Measurements from ENCODE around the gene SLC14A1.
"Not testable (repeated sequence)": the region's sequence is repeated elsewhere in the genome, so short reads cannot be mapped to it uniquely, and the experiment has no call there.

Gene SLC14A1

DNA sequence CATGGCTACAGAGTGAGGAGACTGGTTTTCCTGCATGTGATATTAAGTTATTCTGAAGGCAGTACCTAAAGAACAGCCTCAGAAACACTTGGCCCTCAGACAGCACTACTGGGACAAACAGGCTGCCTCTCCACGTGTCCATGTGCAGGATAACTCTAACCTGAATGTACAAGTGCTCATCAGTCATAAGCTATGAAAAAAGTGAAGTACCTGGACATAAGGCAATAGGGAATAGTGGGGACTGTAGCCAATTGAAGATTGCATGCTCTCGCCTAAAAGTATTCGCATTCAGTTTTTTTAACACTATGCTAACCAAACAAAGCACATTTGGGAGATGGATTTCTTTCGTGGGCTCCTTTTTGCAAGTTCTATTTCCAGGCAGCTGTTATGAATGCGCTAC lies 33.0 kb downstream of the SLC14A1 start:
- no peak for DNase-seq (ENCODE audit: low read depth in 2 of 2)

DNA sequence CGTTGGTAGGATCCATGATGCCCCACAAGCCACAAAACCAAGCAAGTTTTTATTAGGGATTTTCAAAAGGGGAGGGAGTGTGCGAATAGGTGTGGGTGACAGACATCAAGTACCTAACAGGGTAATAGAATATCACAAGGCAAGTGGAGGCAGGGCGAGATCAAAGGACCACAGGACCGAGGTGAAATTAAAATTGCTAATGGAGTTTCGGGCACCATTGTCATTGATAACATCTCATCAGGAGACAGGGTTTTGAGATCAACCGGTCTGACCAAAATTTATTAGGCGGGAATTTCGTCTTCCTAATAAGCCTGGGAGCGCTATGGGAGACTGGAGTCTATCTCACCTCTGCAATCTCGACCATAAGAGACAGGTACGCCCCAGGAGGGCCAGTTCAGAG lies 33.7 kb downstream of the SLC14A1 start:
- not testable (repeated sequence) for DNase-seq (ENCODE audit: low read depth in 2 of 2)

DNA sequence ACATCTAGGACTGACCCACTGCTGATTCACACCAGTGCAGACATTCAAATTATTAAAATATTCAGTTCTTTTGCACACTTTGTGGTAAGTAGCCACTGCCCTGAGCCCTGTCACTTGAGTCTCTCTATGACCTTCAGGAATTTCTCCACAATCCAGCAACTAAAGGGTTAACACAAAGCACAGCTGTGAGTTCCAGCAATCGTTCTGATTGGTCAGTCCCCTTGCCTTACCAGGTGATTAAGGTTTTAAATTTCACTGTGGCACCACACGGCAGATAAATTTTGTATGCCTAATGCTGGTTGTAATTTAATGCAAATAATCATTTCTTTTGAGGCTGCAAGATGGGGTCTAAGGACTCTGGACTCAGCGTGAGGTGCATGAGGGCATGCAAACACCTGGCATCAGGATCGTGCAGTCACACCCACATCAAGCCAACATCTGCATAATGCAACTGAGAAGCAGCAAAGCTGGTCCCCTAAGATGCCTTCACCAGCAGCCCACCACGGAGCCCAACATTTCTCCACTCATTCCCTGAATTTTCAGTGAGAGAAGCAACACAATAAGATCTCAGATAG lies 36.6 kb downstream of the SLC14A1 start:
- DNase-seq (ENCODE audit: low read depth in 2 of 2), result no peak

DNA sequence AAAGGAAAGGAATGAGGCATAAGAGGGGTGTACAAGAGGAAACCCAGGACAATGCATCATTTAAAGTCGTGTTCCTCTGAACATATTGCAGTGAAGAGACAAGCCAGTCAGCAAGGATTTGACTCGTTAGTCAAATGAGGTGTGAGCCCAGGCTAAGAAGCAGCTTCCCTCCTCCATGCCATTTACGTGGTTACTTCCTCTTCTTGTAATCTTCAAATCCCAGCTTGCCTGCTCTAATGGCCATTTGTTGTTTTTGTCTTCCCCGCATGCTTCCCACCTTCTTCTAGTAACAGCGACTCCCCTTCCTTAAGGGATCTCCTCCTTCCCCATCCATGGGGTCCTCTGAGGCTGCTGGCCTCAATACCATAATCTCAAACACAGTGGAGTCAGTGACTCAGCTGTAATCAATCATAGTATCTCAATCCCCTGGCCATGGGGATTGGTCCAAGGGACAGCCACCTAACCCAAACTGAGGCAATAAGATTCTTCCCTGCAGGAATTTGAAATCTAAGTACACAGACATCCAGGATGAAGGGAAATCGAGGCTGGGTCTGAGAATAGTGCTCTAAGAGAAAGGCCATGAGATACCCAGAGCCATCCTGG lies 37.6 kb downstream of the SLC14A1 start:
- no peak for DNase-seq (ENCODE audit: low read depth in 2 of 2)

DNA sequence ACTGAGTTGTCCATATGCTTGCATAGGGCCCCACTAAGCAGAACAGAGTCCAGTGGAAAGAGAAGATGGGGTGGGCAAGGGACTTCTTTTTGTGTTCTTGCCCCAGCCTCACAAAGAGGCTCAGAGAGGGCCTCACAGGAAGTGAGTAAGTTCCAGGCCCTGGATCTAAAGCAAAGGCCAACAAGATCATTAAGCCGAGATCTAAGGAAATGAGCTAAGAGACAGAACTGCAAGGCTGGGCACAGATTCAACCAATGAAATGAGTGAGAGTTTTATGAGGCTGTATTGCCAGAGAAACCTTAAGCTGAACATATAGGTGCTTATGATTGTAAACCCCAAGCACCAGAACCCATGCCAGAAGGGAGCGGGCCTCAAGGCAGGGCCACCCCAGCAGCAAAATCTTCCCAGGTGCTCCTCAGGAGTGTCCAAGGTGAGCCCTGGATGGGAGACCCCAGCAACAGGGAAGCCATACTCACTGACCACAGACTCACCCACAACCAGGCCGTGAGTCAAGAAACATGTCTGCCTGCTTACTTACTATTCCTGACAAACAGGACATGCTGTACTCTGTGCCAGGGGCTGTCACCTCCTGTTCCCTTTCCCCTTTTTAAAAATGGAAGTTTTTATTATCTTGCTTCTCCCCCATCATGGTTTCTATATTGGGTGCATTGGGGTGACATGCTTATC lies 40.2 kb downstream of the SLC14A1 start:
- no peak for DNase-seq (ENCODE audit: low read depth in 2 of 2)

DNA sequence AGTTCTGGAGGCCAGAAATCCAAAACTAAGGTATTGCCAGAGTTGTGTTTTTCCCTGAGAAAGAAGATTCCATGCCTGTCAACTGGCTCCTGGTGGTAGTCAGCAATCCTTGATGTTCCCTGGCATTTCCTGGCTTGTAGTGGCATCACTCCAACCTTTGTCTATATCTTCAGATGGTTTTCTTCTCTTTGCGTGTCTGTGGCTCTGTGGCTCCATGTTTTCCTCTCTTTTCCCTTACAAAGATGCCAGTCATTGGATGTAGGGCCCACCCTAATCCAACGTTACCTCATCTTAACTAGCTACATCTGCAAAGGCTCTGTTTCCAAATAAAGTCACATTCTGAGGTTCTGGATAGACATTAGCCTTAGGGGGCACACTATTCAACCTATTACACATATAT lies 41.8 kb downstream of the SLC14A1 start:
- DNase-seq (ENCODE audit: low read depth in 2 of 2), result no peak

DNA sequence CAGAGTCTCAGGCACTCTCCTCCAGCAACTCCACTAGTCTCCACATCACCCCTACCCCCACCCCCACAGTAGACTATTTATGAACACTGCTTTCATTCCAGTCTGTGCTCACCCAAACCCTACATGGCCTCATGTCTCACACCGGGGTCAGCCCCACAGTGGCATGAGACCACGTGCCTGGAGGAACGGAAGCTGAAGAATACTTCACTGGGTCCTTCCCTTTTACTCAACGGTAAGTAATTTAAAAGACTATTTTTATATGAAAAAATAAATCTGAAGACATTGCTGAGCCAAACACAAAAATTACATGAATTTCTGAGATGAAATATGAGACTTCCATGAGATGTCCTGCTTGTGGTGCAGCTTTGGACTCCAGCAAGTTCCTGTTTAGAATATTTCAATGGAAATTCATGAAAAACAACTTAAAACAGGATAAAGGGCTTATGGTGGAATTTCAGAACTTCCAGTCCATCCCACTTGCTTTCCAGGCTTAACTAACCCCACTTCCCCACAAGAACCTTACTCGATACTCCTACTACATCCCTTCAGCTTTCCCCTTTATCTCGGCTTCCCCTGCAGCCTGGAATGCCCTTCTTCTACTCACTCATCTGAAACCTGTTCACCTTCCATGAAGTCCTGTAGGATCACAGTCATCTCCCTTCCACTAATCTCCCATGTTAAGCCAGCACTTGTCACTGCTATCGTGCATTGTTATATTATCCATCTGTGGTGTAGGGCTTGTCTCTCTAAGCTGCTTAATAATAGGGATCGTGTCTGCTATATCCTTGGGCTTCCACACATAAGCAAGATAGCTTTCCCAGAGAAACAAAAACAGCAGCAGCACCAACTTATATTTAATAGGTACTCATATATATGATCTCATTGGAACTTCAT lies 47.9 kb downstream of the SLC14A1 start:
- no peak for DNase-seq (ENCODE audit: low read depth in 2 of 2)

DNA sequence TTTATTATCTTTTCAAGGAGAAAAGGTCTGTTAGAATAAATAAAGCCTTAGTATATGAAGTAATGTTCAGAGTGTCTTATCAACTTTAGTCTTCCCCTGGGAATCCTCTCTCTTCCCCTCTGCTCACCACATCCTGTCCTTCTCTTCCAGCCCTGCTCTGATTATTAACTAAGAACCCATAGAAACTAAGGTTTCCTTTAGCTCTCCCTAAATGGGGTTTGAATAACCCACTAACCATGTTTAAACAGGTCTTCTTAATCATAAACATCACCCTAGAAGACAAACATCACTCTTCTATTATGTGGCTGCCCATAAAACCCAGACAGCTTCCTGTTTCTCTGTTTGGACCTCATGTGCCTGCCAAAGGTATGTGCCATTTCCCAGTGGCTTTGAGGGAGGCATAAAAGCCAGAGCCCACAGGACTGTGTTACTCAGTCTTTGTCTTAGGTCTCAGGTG lies 50.1 kb downstream of the SLC14A1 start:
- no peak for DNase-seq (ENCODE audit: low read depth in 2 of 2)

DNA sequence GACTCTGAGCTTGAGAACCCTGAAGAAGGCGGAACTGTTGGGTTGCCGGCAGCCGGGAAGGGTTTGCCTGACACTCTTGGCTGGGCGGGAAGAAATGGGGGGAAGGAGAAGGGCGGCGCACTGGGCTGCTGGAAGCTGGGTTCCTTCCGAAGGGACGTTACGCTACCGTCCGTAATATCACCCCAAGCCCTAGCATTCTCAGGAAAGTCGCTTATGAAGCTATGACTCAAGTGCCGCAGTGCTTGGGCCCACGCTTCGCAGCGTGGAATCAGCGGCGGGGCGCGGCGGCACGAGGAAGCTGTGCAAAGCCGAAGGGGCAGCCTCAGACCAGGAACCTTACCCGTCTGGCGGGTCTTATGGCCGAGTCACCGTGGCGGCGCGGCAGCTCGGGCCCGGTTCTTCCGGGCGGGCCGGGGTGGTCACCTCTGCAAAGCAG lies 51.3 kb downstream of the SLC14A1 start:
- DNase-seq (ENCODE audit: low read depth in 2 of 2), result peak; percentile 67 to 69

DNA sequence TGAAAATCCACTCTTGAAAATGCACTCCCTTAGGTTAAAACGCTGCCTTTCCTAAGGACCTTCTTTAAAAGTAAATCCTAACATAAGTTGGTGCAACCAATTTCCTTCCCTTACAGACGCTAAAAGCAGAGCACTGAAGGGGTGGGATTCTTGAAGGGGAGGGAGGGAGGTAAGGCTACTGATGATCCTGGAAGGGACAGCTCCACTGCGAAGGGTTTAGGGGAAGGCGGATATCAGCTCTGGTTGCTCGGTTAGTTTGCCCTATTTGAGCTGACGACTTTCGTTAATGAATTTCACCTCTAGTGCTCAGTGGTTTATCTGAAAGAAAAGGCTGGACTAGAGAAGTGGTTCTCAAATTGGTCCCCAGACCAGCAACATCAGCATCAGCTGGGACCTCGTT lies 51.8 kb downstream of the SLC14A1 start:
- no peak for DNase-seq (ENCODE audit: low read depth in 2 of 2)

DNA sequence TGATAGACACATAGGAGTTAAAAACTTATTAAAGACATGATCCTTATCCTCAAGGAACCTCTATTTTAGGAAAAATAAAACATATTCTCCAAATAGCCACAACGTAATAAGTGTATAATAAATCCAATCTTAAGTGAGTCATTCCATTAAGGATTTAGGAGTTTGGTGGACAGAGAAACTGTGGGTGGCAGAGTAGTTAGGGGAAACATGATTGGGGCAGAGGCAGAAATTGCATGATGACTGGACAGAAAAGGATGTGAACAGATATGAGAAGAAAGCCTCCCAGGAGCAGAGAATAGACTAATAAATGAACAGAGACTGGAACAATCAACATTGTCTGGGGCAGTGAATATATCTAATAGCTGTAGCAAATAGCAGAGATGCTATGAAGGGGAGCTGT lies 53.4 kb downstream of the SLC14A1 start:
- DNase-seq (ENCODE audit: low read depth in 2 of 2), result no peak

DNA sequence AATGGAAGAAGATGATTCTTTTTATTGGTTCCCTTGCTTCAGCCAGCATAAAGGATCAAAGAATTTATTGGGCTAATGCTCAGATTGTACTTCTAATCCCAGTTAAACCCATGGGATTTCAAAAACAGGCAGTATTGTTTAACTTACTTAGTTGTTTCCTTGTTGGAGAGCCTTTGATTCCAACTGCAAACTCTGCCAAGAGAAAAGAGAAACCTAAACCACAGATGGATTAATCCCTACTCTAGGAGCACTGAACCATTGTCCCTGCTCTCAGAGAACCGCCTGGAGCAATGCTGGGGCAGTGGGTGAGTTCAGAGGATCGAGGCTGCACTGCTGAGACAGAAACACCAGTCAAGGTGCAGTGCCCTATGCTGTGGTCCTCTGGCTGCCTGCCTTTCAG lies 56.6 kb downstream of the SLC14A1 start:
- DNase-seq (ENCODE audit: low read depth in 2 of 2), result no peak

DNA sequence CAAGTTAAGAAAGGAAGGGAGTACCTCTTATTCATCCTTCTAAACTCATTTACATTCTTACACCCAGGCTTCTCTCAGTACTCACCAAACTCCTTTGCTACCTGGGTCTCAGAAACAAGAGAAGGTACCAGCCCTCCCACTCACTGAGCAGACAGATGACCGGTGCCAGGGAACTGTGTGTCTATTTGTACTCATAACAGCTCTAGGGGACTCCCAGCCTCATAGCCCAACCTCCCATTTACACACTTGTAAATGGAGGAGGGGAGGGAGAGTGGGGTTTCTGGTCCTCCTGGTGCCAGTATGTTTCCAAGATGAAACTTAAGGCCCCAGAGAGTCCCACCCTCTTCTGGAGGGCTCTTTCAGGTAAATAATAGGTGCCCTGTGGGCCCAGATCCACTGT lies 58.7 kb downstream of the SLC14A1 start:
- no peak for DNase-seq (ENCODE audit: low read depth in 2 of 2)

DNA sequence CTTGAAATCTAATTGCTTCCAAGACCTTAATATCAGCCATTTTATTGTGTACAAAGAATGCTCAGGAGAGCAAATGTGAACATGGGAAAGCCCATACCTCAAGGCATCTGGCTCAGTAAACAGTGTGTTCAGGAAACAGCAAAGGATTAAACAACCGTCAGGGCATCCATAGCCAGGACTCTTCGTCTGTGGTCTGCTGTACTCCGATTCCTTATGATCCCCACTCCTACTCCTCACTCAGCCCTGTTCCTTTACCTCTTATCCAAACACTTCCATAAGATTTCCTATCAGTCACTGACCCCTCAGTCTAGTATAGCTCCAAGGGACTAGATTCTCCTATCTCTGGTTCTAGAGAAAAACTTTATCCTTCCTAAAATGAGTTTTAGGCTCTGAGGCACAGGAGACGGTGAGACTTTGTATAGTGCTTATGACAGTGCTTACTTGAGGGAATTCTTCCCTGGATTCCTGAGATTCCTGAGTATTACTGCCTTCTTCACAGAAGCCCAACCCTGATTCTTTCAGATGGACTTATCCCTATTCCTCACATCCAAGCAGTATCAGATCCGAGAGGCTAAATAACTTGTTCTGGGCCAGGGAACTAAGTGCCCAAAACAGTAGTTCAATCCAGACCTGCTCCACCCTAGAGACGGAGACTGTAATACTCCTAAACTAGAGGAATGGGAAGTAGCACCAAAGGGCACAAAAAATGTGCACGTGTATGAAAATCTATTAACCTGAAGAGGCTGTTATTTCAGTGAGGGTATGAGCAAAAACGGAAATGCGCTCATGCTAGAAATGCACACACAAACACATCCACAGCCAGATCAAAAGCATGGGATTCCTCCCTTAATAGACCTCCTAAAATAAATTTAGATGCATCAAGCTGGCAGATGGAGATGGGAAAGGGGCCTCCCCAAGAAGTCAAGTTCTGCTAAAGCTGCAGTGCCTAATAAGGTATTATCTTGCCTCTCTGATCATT lies 59.4 kb downstream of the SLC14A1 start:
- DNase-seq (ENCODE audit: low read depth in 2 of 2), result no peak

DNA sequence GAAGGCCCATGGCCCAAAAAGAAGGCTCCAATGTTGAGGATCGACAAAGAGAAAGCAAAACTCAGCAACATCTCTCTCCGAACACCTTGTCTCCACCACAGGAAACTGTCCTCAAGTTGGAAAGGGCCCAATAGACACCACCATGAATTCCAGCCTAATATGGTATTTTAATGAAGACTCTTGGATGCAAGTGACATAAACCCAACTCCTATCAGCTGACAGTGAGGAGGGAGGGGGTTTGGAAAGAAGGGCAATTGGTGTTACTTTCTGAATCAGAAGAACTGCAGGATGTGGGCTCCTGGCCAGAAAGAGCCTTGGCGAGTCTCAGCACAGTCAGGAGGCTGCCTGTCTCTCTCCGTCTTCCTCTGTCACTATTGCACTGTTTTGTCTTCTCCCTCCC lies 61.2 kb downstream of the SLC14A1 start:
- no peak for DNase-seq (ENCODE audit: low read depth in 2 of 2)

DNA sequence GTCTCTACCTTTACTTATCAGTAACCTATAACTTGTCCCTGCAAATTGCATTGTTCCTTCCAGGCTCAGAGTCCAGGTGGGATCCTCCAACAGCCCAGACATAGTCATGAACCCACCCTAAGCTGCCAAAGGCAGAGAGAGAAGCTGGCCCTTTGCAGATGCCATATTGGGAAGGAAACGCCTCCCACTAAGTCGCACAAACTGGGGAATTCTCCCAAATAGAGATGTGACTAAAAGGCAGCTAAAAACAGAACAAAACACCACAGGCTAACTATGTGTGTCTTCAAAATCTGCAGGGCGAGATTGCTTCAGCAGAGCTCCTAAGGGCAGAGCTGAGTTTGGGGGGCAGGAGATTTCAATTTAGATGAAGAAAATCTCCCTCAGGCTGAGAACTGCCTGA lies 63.0 kb downstream of the SLC14A1 start:
- no peak for DNase-seq (ENCODE audit: low read depth in 2 of 2)

DNA sequence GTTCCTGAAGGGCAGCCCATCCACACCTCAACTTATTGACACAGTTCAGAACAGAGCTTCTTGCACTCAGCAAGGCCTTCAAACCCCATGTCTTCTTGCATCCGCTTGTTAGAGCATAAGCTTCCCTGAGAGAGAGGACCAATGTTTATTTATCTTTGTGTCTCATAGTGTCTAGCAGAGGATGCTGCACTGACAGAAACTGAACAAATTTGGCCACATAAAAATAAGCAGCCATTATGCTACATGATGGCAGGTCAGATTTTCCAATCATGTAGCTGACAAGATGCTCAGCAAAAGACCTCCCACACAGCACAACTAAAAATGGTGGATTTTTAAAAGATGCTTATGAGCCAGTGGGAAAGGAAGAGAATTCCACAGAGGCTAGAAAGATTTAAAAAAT lies 63.4 kb downstream of the SLC14A1 start:
- DNase-seq (ENCODE audit: low read depth in 2 of 2), result no peak

DNA sequence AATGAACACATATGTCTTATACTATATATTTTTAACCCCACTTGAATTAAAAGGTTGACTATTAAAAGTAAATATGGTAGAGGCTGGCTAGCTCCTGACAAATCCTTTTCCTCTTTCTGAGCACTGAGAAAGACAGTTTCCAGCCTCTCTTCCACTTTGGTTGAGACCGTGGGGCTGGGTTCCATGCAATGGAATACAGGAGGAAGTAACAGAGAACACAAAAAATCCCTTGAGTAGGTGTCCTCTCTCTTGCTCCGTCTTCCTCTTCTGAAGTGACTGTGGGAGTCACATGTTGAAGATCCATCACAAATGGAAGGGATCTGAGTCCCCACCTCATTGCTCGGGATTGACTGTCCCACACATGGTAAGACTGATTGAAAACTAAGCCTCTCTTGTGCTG lies 64.9 kb downstream of the SLC14A1 start:
- no peak for DNase-seq (ENCODE audit: low read depth in 2 of 2)

DNA sequence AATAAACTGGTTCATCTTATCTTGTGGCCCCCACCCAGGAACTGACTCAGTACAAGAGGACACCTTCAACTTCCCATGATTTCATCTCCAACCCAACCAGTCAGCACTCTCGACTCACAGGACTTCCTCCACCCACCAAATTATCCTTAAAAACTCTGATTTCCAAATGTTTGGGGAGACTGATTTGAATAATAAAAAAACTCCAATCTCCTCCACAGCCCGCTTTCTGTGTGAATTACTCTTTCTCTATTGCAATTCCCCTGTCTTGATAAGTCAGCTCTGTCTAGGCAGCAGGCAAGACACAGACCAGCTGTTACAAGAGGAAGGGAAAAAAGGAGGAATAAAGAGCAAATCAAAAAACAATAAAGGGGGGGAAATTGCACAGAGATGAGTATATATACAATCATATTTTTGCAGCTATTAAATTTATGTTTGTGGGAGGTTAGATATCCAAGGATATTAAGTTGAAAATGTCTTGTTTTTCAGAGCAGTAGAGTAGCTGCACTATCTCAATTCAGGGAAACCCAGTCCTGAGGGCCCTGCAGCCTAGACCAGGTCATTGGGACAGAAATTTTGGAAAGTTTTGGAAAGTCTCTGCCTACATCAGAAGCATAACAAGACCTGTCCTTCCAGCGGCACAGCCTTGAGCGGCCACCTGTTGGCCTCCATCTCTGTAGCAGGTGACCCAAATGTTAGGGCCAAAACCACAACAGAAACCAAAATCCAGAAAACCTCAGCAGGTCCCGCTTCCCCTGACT lies 68.7 kb downstream of the SLC14A1 start:
- no peak for DNase-seq (ENCODE audit: low read depth in 2 of 2)

DNA sequence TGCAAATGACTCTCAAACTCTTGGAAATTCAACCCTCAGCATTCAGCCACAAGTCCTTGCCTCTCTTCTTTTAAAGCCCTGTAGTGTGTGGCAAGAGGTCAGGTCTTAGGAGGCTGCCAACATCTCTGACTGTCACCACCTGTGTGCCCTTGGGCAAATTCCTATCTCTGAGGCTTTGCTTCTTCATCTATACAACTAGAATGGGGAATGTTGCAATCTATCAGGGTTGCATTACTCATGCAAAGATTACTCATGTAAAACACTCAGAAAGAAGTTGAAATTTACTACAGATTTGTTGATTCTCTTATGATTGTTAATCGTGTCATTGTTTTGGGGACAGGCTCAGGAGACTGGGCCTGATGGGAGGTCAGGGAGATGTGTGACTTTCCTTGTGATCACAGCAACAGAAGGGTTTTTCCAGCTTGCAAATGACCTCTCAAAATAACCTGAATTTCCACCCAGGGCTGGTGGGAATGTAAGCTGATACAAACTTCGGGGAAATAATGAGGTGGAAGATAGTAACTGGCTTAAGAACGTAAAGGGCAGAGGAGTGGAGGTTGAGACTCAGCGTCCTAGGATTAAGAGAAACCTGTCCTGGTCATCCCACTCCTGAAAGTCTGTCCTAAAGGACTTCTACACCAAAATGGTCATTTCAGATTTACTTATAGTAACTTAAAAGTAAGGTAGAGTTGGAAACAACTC lies 69.4 kb downstream of the SLC14A1 start:
- no peak for DNase-seq (ENCODE audit: low read depth in 2 of 2)

Measured in stimulated activated CD4-positive, alpha-beta T cell treated with anti-CD3 and anti-CD28 coated beads, Interleukin-4, amount 100 ng/mL, for 48 hours (primary cell).